Measurements from ENCODE around the gene ZNRF4.

GRCh38 chr19:5487222-5487621, 32.0 kb downstream of the ZNRF4 start:
- TF ChIP-seq CTCF (IDR thresholded peaks at IDR 0.05; ENCODE audit: low read depth, low read length) (no peak), EZH2phosphoT487 (IDR thresholded peaks at IDR 0.05; ENCODE audit: low read depth) (no peak)

Data from OCI-LY3 (cell line).